Peyer's patch (tissue), 4 donors: ENCODE results near the gene SMAD5.

Experiments
- POLR2A ChIP-seq, 2 donors: fragments of 450-650 bp; IDR thresholded peaks; one replicate each; pipeline ENCODE4 v1.5.1; 2017; ENCODE audit warnings: antibody characterized with exemption in 2 of 2, mild to moderate bottlenecking in 2 of 2, moderate library complexity in 2 of 2
- TF ChIP-seq, protein P1 (sequence below), 6 experiments: fragments of 450-650 bp in 4 of 6; fragments of 200-600 bp in 2 of 6; sonication (generic) in 1 of 6; IDR thresholded peaks; one replicate each; pipeline ENCODE4 v1.5.1; 2017 to 2019; ENCODE audit warnings: antibody characterized with exemption in 6 of 6, mild to moderate bottlenecking in 3 of 6, moderate library complexity in 1 of 6

DNA sequence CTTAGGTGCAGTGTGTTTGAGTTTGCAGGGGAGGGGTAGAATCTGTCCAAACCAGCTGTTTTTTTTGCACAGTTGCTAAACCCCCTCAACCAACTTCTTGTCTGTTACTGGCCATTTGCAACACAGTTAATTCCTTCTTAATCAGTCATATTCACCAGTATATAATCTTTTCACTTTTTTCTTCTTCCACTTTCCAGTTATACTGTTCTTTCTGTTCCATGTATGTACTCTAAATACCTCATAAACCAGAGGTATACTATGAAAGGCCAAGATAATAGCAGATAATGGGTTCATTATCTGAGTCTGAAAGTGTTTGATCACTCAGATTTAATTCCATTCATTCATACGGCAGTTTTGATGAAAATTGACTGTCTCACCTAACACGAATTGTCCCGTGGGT lies 11.1 kb downstream of the SMAD5 start:
- TF ChIP-seq, protein P1, sequence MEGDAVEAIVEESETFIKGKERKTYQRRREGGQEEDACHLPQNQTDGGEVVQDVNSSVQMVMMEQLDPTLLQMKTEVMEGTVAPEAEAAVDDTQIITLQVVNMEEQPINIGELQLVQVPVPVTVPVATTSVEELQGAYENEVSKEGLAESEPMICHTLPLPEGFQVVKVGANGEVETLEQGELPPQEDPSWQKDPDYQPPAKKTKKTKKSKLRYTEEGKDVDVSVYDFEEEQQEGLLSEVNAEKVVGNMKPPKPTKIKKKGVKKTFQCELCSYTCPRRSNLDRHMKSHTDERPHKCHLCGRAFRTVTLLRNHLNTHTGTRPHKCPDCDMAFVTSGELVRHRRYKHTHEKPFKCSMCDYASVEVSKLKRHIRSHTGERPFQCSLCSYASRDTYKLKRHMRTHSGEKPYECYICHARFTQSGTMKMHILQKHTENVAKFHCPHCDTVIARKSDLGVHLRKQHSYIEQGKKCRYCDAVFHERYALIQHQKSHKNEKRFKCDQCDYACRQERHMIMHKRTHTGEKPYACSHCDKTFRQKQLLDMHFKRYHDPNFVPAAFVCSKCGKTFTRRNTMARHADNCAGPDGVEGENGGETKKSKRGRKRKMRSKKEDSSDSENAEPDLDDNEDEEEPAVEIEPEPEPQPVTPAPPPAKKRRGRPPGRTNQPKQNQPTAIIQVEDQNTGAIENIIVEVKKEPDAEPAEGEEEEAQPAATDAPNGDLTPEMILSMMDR (IDR thresholded peaks at IDR 0.05), result no peak
- no peak for TF ChIP-seq POLR2A (IDR thresholded peaks at IDR 0.05)
